K562 (cell line): ENCODE data around the gene PIGN. TPM values are rescaled to one million over a fixed set of nuclear protein-coding genes. Genes with fewer than 3 reads are reported as not detected.

Source experiments
- PTBP1 ChIP-seq: fragments of 200-400 bp; formaldehyde crosslinking; IDR thresholded peaks from 2 replicates; pipeline ENCODE4 v1.6.1; 2017; ENCODE audit warnings: low read depth, low read length
- ZNF407 ChIP-seq: fragments of 450-650 bp; IDR thresholded peaks from 2 replicates; pipeline ENCODE4 v1.6.1; 2016; ENCODE audit warnings: low read depth
- polyA plus RNA-seq, 8 experiments: library from polyadenylated mRNA; depleted of rRNA in 4 of 8; stranded (reverse) in 5 of 8; unstranded in 3 of 8; fragments of >200 nt; fragmentation: Nextera tagmentation in 2 of 8; fragmentation: Illumina TruSeq in 1 of 8; extraction: Ambion mirVana in 2 of 8; extraction: Trizol in 1 of 8; gene quantifications; 2 replicates each; pipeline versions ENCODE4 v1.2.1 to v1.2.3, GENCODE V29; 2011 to 2014; ENCODE audit warnings: inconsistent platforms in 1 of 8, missing spikeins in 1 of 8
- total RNA-seq, 7 experiments: library from RNA; depleted of rRNA in 6 of 7; stranded (reverse); fragments of >200 nt in 6 of 7; fragmentation: Illumina TruSeq in 2 of 7; extraction: Trizol in 2 of 7; gene quantifications; 2 replicates each; pipeline versions ENCODE4 v1.2.1 to v1.2.3, GENCODE V29; 2011 to 2021; ENCODE audit warnings: low replicate concordance in 1 of 7
- TF ChIP-seq, protein P1 (sequence below): fragments of 250-450 bp; sonication (Bioruptor Pico); IDR thresholded peaks from 2 replicates; pipeline ENCODE4 v1.4.0; 2020; ENCODE audit warnings: mild to moderate bottlenecking, moderate library complexity, borderline replicate concordance

Gene PIGN
- total and polyA plus RNA-seq, 9 of the 15 experiments (the other 6 are each of a cell fraction or from before 2014, with no cell fraction given): 9.9 to 25.6 (median 17.3) TPM

GRCh38 chr18:62214790-62215189 is 27.9 kb upstream of the PIGN start (continued):
- TF ChIP-seq ZNF407 (no peak), PTBP1 (no peak)
- TF ChIP-seq, protein P1, sequence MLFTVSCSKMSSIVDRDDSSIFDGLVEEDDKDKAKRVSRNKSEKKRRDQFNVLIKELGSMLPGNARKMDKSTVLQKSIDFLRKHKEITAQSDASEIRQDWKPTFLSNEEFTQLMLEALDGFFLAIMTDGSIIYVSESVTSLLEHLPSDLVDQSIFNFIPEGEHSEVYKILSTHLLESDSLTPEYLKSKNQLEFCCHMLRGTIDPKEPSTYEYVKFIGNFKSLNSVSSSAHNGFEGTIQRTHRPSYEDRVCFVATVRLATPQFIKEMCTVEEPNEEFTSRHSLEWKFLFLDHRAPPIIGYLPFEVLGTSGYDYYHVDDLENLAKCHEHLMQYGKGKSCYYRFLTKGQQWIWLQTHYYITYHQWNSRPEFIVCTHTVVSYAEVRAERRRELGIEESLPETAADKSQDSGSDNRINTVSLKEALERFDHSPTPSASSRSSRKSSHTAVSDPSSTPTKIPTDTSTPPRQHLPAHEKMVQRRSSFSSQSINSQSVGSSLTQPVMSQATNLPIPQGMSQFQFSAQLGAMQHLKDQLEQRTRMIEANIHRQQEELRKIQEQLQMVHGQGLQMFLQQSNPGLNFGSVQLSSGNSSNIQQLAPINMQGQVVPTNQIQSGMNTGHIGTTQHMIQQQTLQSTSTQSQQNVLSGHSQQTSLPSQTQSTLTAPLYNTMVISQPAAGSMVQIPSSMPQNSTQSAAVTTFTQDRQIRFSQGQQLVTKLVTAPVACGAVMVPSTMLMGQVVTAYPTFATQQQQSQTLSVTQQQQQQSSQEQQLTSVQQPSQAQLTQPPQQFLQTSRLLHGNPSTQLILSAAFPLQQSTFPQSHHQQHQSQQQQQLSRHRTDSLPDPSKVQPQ (CRISPR knock-in tag): no peak
